Measurements from ENCODE around the gene TSPAN5. TPM values are rescaled to one million over a fixed set of nuclear protein-coding genes. Genes with fewer than 3 reads are reported as not detected.

TSPAN5 gene
- total and polyA plus RNA-seq, 9 of the 15 experiments (the other 6 are each of a cell fraction or from before 2014, with no cell fraction given), result 0.58 to 6.6 (median 0.73) TPM

GRCh38 chr4:98677799-98678198 lies 19.4 kb upstream of the TSPAN5 start:
- Histone ChIP-seq H3K79me2 (ENCODE audit: control insufficient read depth, insufficient read depth, low read length) (no peaks in the 10 kb centered on the region), H4K20me1 (replicated peaks; ENCODE audit: control insufficient read depth, insufficient read depth, low read length) (no peaks in the 10 kb centered on the region), H3K4me1 (replicated peaks in 1 of 2; ENCODE audit: control insufficient read depth in 2 of 2, insufficient read depth in 2 of 2, low read length in 2 of 2) (peaks cover 4 to 16% of the 10 kb centered on the region in 2 experiments; a peak in 4 of 5 replicates), H3K4me3 (no peak overlapping the region), H3K9me3 (replicated peaks; ENCODE audit: control insufficient read depth, insufficient read depth, low read depth, low read length) (no peaks in the 10 kb centered on the region), H3K27me3 (ENCODE audit: control insufficient read depth in 2 of 2, insufficient read depth in 2 of 2, low read length in 2 of 2) (no peaks in the 10 kb centered on the region), H3K36me3 (ENCODE audit: control insufficient read depth, insufficient read depth, low read length) (no peaks in the 10 kb centered on the region), H3K9me1 (ENCODE audit: control insufficient read depth, insufficient read depth, low read length) (no peaks in the 10 kb centered on the region), H3K4me2 (ENCODE audit: insufficient read depth, low read length) (no peak overlapping the region), H3K27ac (ENCODE audit: extremely low read depth, low read depth, low read length) (no peak overlapping the region), H2AFZ (ENCODE audit: low read depth, low read length) (no peak overlapping the region), H3K9ac (ENCODE audit: insufficient read depth in 1 of 2, low read depth in 2 of 2, low read length in 2 of 2) (no peak overlapping the region)
- FAIRE-seq (no peak), ATAC-seq (no peak), DNase-seq (ENCODE audit: extremely low read depth in 1 of 4, low spot score in 3 of 4) (no peak)
- TF ChIP-seq CBX5 (IDR thresholded peaks at IDR 0.05; ENCODE audit: borderline replicate concordance, low read depth), result no peak
- TF ChIP-seq TEAD2 (tag; IDR thresholded peaks at IDR 0.05), result no peak
- no peak for TF ChIP-seq HBP1 (CRISPR knock-in tag; IDR thresholded peaks at IDR 0.05)
- TF ChIP-seq LCOR (CRISPR knock-in tag; IDR thresholded peaks at IDR 0.05), result no peak
- no peak for TF ChIP-seq RBFOX2 (IDR thresholded peaks at IDR 0.05; ENCODE audit: low read depth, low read length)
- no peak for TF ChIP-seq RBM14 (IDR thresholded peaks at IDR 0.05; ENCODE audit: borderline replicate concordance, insufficient read depth, low read depth, low read length)
- no peak for TF ChIP-seq POLR2G (IDR thresholded peaks at IDR 0.05; ENCODE audit: low read depth, low read length)
- TF ChIP-seq NCOA6 (IDR thresholded peaks at IDR 0.05), result no peak
- TF ChIP-seq MTA3 (IDR thresholded peaks at IDR 0.05; ENCODE audit: borderline replicate concordance), result no peak
- BruUV-seq (replicated peaks), result no TSS peak
- intact Hi-C loops (cut with micrococcal nuclease) (no loop called here), in situ Hi-C loops (cut with MboI) (no loop called here)
- ChIA-PET CTCF (ENCODE audit: low intra/inter-chr PET ratio) (no interaction called here), POLR2A (no interaction called here)
- WGBS (ENCODE audit: insufficient coverage, low coverage, missing lambda C conversion rate), result 68% methylated on average over 3 of the region's 3 CpGs

All from K562 (cell line).